Heart right ventricle (tissue), 16 donors: ENCODE data around the gene IMPA2. TPM values are rescaled to one million over a fixed set of nuclear protein-coding genes. Genes with fewer than 3 reads are reported as not detected.
"Not testable (repeated sequence)": the region's sequence is repeated elsewhere in the genome, so short reads cannot be mapped to it uniquely, and the experiment has no call there.

Source experiments
- ATAC-seq, 8 donors: fragments of 200-7000 bp; cut with Tn5 transposase; one replicate each; pipeline ENCODE4 v1.9.1; 2020; ENCODE audit warnings: mild to moderate bottlenecking in 8 of 8, moderate library complexity in 8 of 8, moderate number of reproducible peaks in 1 of 8
- DNase-seq, 2 donors: peaks; one replicate each; pipeline ENCODE4 v3.0.0-alpha.2; 2020
- H3K27ac ChIP-seq, 10 donors: fragments of 200-600 bp; sonication (generic) in 2 of 10; one replicate each; pipeline versions ENCODE4 v1.5.0 to v1.8.0; 2020 to 2022; ENCODE audit warnings: mild to moderate bottlenecking in 3 of 10
- H3K27me3 ChIP-seq, 7 donors: fragments of 200-600 bp; one replicate each; pipeline ENCODE4 v1.8.0; 2021 to 2022; ENCODE audit warnings: mild to moderate bottlenecking in 2 of 7
- H3K36me3 ChIP-seq, 9 donors: fragments of 200-600 bp; sonication (generic) in 1 of 9; one replicate each; pipeline versions ENCODE4 v1.5.0 to v1.8.0; 2020 to 2022; ENCODE audit warnings: mild to moderate bottlenecking in 2 of 9
- H3K4me1 ChIP-seq, 9 donors: fragments of 200-600 bp; sonication (generic) in 1 of 9; one replicate each; pipeline versions ENCODE4 v1.5.0 to v1.8.0; 2020 to 2022; ENCODE audit warnings: mild to moderate bottlenecking in 4 of 9
- H3K4me3 ChIP-seq, 10 donors: fragments of 200-600 bp; sonication (generic) in 2 of 10; one replicate each; pipeline versions ENCODE4 v1.5.0 to v1.8.0; 2020 to 2022; ENCODE audit warnings: mild to moderate bottlenecking in 7 of 10, moderate library complexity in 2 of 10
- H3K9me3 ChIP-seq, 11 donors: fragments of 200-600 bp in 10 of 11; sonication (generic) in 2 of 11; one replicate each; pipeline versions ENCODE4 v1.5.0 to v1.8.0; 2013 to 2022; ENCODE audit warnings: mild to moderate bottlenecking in 2 of 11, control low read depth in 1 of 11, moderate library complexity in 1 of 11
- CTCF ChIP-seq, 9 donors: fragments of 200-600 bp; sonication (generic) in 2 of 9; IDR thresholded peaks; one replicate each; pipeline versions ENCODE4 v1.5.0 to v1.8.0; 2021 to 2022; ENCODE audit warnings: antibody characterized with exemption in 9 of 9, mild to moderate bottlenecking in 5 of 9, moderate library complexity in 1 of 9
- WGBS, 2 donors: extraction: QIAGEN DNeasy Blood & Tissue Kit; methylation state at CpG; one replicate each; pipeline ENCODE4 v1.1.7; 2013; ENCODE audit warnings: inconsistent platforms in 1 of 2; 5-methylcytosine and 5-hydroxymethylcytosine counted together
- intact Hi-C, 10 donors: fragments of 100-400 bp; cut with DNase I; formaldehyde crosslinking; loops; one replicate each; pipeline versions ENCODE4 v1.11.1 to v1.14.2; 2022
- polyA plus RNA-seq, 2 donors: library from polyadenylated mRNA; stranded (reverse); fragments of 200-250 nt; gene quantifications; one replicate each; pipeline ENCODE4 v1.2.3, GENCODE V29; 2013
- total RNA-seq, 10 donors: library from RNA; stranded (reverse); fragmentation: NEBNext Ultra II Directional in 3 of 10; extraction: Animal tissue kit (Norgen Biotek cat#: 25700) in 3 of 10; gene quantifications; one replicate each; pipeline versions ENCODE4 v1.2.1 to v1.2.4, GENCODE V29; 2021 to 2023
- donor health status: Arrhythmogenic right ventricular cardiomyopathy.
- donor health status: ischemic (EF 13 %, LVEDD 7.1; RV severe dilation, severe dysfunction).
- donor health status: healthy with polysubstance abuse.
- donor health status: DM: no; HTN: yes; CAD: no.
- donor health status: DM: no; HTN: no; CAD: no.
- donor health status: ischemic (EF 25% LVEDD 6.9; RV normal size, moderate dysfunction).
- donor health status: ischemic (EF 25% LVEDD 5.7; RV mildly dilated, moderate dysfunction).
- donor health status: healthy.
- donor health status: DM: yes; HTN: yes; CAD: no.
- donor health status: Ischemic cardiomyopathy.
- donor health status: ischemic (EF 35%, LVEDD 5.7; RV mildly dilated, moderate dysfunction).
- donor health status: nonischemic (EF 11% LVEDD 7.7; RV severe dilation, severe dysfunction).
- donor health status: DM: yes; HTN: yes; CAD: no.
- donor health status: PGD.
- donor health status: ischemic (EF 29% LVEDD 5.4; RV normal size, mild dysfunction).
- donor health status: nonischemic (EF 23%, LVEDD 6.1; RV moderate dilation, normal function).

IMPA2 gene
- total and polyA plus RNA-seq, 12 donors = 17.6 to 79.6 (median 32.2) TPM

GRCh38 chr18:11957636-11958035, 23.7 kb upstream of the IMPA2 start:
- WGBS, 2 donors = 57 to 73% methylated on average over 2 of the region's 2 CpGs
- peaks cover 0 to 25% (median 0%) of the 10 kb centered on the region in 11 donors for H3K9me3 ChIP-seq

GRCh38 chr18:11959651-11960050, 21.7 kb upstream of the IMPA2 start:
- ATAC-seq, DNase-seq, H3K27me3 ChIP-seq, intact Hi-C loops, H3K4me3 ChIP-seq, H3K27ac ChIP-seq, H3K36me3 ChIP-seq: not testable (repeated sequence)
- Histone ChIP-seq H3K9me3 (peaks cover 0 to 25% (median 0%) of the 10 kb centered on the region in 11 donors), H3K4me1 (peaks cover 0 to 13% (median 0%) of the 10 kb centered on the region in 9 donors)
- WGBS, 2 donors = 96 to 97% methylated on average over 33 of the region's 33 CpGs

More at GRCh38 chr18:11957636-11958035, 23.7 kb upstream of the IMPA2 start:
- intact Hi-C loops = no loop called here
- H3K27ac ChIP-seq = no peak overlapping the region
- peaks cover 0 to 14% (median 0%) of the 10 kb centered on the region in 9 donors for H3K4me1 ChIP-seq
- H3K36me3 ChIP-seq = no peaks in the 10 kb centered on the region
- TF ChIP-seq CTCF (IDR thresholded peaks at IDR 0.05) = no peak
- H3K4me3 ChIP-seq = no peak overlapping the region
- no peak for DNase-seq
- no peak for ATAC-seq
- H3K27me3 ChIP-seq = no peaks in the 10 kb centered on the region

- ATAC-seq (no peak), DNase-seq (no peak)
- H3K4me3 ChIP-seq = no peak overlapping the region
- WGBS, 2 donors = 83 to 88% methylated on average over 17 of the region's 17 CpGs
- no peaks in the 10 kb centered on the region for H3K27me3 ChIP-seq
- H3K9me3 ChIP-seq = peaks cover 0 to 21% (median 0%) of the 10 kb centered on the region in 11 donors
- no peaks in the 10 kb centered on the region for H3K36me3 ChIP-seq
- peaks cover 0 to 1% (median 0%) of the 10 kb centered on the region in 9 donors for H3K4me1 ChIP-seq
- no peak overlapping the region for H3K27ac ChIP-seq
- intact Hi-C loops = no loop called here
- no peak for TF ChIP-seq CTCF (IDR thresholded peaks at IDR 0.05)
These were observed 20.4 kb upstream of the IMPA2 start for GRCh38 chr18:11960743-11961380.

GRCh38 chr18:11962597-11962996, 18.7 kb upstream of the IMPA2 start:
- H3K27me3 ChIP-seq = no peaks in the 10 kb centered on the region
- intact Hi-C loops = no loop called here
- H3K36me3 ChIP-seq = no peaks in the 10 kb centered on the region
- ATAC-seq (no peak), DNase-seq (no peak)
- H3K27ac ChIP-seq = no peak overlapping the region
- no peak for TF ChIP-seq CTCF (IDR thresholded peaks at IDR 0.05)
- H3K4me1 ChIP-seq = no peaks in the 10 kb centered on the region
- no peak overlapping the region for H3K4me3 ChIP-seq
- peaks cover 0 to 7% (median 0%) of the 10 kb centered on the region in 11 donors for H3K9me3 ChIP-seq
- 13 to 27% methylated on average over 1 of the region's 1 CpG for WGBS, 2 donors

- H3K4me1 ChIP-seq = no peaks in the 10 kb centered on the region
- H3K27ac ChIP-seq = no peak overlapping the region
- intact Hi-C loops = no loop called here
- 69 to 70% methylated on average over 3 of the region's 3 CpGs for WGBS, 2 donors
- DNase-seq (no peak), ATAC-seq (no peak)
- H3K27me3 ChIP-seq = no peaks in the 10 kb centered on the region
- no peaks in the 10 kb centered on the region for H3K36me3 ChIP-seq
- no peak overlapping the region for H3K4me3 ChIP-seq
- TF ChIP-seq CTCF (IDR thresholded peaks at IDR 0.05) = no peak
- no peaks in the 10 kb centered on the region for H3K9me3 ChIP-seq
These were observed 17.3 kb upstream of the IMPA2 start for GRCh38 chr18:11963991-11964484.
